Measurements from ENCODE around the gene AP4B1.

DNA sequence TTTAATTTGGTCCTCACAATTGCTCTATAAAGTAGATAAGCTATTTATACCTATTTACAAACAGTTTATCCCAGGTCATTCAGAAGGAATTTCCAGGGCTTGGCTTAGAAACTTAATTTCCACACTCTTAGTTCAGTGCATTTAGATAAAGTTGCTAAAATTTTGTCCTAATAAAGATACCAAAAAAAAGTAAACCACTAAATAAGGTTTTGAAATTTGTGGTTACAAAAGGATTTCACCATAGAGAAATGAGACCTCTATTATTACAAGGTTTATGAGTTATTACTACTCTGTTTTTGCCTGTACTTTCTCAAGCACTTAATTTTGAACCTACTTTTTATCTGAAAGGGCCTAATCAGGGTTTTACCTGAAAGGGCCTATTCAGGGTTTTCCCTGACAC is 55.5 kb downstream of the AP4B1 start:
- TF ChIP-seq, protein P1, sequence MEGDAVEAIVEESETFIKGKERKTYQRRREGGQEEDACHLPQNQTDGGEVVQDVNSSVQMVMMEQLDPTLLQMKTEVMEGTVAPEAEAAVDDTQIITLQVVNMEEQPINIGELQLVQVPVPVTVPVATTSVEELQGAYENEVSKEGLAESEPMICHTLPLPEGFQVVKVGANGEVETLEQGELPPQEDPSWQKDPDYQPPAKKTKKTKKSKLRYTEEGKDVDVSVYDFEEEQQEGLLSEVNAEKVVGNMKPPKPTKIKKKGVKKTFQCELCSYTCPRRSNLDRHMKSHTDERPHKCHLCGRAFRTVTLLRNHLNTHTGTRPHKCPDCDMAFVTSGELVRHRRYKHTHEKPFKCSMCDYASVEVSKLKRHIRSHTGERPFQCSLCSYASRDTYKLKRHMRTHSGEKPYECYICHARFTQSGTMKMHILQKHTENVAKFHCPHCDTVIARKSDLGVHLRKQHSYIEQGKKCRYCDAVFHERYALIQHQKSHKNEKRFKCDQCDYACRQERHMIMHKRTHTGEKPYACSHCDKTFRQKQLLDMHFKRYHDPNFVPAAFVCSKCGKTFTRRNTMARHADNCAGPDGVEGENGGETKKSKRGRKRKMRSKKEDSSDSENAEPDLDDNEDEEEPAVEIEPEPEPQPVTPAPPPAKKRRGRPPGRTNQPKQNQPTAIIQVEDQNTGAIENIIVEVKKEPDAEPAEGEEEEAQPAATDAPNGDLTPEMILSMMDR (IDR thresholded peaks at IDR 0.05; ENCODE audit: insufficient read depth, low read length) = no peak
- TF ChIP-seq REST (IDR thresholded peaks at IDR 0.05; ENCODE audit: insufficient replicate concordance, low read depth) (no peak), POLR2AphosphoS5 (IDR thresholded peaks at IDR 0.05; ENCODE audit: low read depth) (no peak), SPI1 (IDR thresholded peaks at IDR 0.05; ENCODE audit: borderline replicate concordance, low read depth) (no peak), GABPA (IDR thresholded peaks at IDR 0.05; ENCODE audit: low read depth) (no peak)

Data from HL-60 (cell line).